ENCODE measurements around the gene DNAH17. TPM values are rescaled to one million over a fixed set of nuclear protein-coding genes. Genes with fewer than 3 reads are reported as not detected.

The DNAH17 gene
- total RNA-seq, 1 experiment from 2014 or later = 0.13 TPM

DNA sequence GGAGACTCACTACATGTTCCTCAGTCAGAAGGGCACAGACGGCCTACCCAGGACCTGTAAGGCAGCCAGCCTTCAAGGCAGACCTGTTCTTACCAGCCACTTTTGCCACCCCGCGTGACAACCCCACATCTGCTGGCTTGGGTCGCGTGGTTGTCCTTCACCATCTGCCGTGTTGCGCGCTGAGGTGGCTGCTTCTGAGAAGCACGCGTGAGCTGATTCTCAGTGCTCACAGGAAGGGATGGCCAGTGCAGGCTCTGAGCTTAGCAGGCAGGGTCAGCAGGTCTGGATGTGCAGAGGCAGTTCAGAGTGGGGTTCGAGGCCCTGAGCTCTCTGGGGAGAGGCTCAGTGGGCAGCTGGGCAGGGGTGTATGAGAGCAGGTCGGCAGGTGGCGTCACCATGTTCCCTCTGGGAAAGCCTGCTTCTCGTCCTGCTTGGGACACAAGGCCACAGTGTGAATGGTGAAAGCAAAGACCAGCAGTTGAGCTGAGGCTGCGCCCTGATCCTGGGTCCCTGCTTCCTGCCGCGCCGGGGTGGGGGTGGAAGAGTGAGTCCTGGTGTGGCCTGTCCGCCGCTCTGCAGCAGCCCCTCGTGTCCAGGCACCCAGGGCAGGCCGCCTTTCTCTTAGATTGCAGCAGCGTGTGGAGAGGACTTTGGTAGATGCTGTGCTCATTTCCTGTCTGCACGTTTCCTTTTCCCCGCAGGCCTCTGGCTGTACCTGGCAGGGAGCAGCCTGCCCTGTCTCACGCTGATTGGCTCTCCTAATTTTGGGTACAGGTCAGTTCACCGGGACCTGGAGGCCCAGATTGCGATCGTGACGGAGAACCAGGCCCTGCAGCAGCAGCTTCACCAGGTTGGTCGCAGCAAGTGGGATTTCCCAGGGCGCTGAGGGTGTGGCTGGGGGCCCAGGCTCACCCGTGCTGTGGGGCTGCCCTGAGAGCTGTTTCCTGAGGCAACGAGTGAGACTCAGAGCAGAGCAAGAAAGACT lies 162.7 kb downstream of the DNAH17 start:
- Mint-ChIP-seq H3K4me1 (0 out of 4 replicates have a peak, but pooled peaks cover 0 to 2% of the 10 kb centered on the region in 2 experiments), H3K27ac (peak overlapping the region; percentile 51 to 92 (median 65); a peak in 5 of 7 replicates), H3K4me3 (no peak overlapping the region), H3K9me3 (no peaks in the 10 kb centered on the region), H3K36me3 (ENCODE audit: insufficient read depth in 1 of 3, low read depth in 3 of 3) (peaks cover 15 to 53% (median 37%) of the 10 kb centered on the region in 3 experiments; a peak in 6 of 7 replicates), H3K27me3 (ENCODE audit: low read depth) (no peaks in the 10 kb centered on the region)
- Histone ChIP-seq H3K4ac (ENCODE audit: low read depth, low read length) (no peak overlapping the region), H2BK20ac (ENCODE audit: low read depth, low read length, poor library complexity, severe bottlenecking) (no peak overlapping the region), H2BK120ac (ENCODE audit: low read depth, low read length, poor library complexity, severe bottlenecking) (no peak overlapping the region), H2BK5ac (ENCODE audit: insufficient read length, low read length) (no peak overlapping the region), H3K18ac (ENCODE audit: insufficient read length, low read depth, low read length) (no peak overlapping the region), H3T11ph (ENCODE audit: low read length) (no peak overlapping the region), H3K79me2 (ENCODE audit: insufficient read depth, low read length) (no peaks in the 10 kb centered on the region; the same call in 1 of the 2 replicates), H4K20me1 (ENCODE audit: control insufficient read depth, insufficient read depth, insufficient read length) (peaks cover 2% of the 10 kb centered on the region), H3K79me1 (ENCODE audit: insufficient read depth, low read depth, low read length, poor library complexity, severe bottlenecking) (no peaks in the 10 kb centered on the region), H3K14ac (ENCODE audit: insufficient read depth, low read length) (no peak overlapping the region; the same call in 1 of the 2 replicates), H2AK5ac (ENCODE audit: insufficient read length, low read length) (no peak overlapping the region), H3K27me3 (ENCODE audit: insufficient read depth, low read length) (no peaks in the 10 kb centered on the region), H3K23ac (ENCODE audit: insufficient read length, low read depth, low read length) (no peak overlapping the region), H4K91ac (ENCODE audit: insufficient read length, low read depth, low read length) (no peak overlapping the region), H3K4me1 (ENCODE audit: insufficient read depth, low read length) (no peaks in the 10 kb centered on the region), H2BK12ac (ENCODE audit: insufficient read length, low read depth, low read length) (no peak overlapping the region), H3K9me3 (ENCODE audit: control insufficient read depth, low read depth, low read length) (no peaks in the 10 kb centered on the region), H2AFZ (ENCODE audit: low read length) (no peak overlapping the region), H3K4me2 (ENCODE audit: insufficient read depth, insufficient read length, low read length) (no peak overlapping the region), H3K56ac (ENCODE audit: insufficient read length, low read depth, low read length) (no peak overlapping the region), H3K23me2 (ENCODE audit: insufficient read length, low read depth, low read length, poor library complexity, severe bottlenecking) (no peaks in the 10 kb centered on the region), H4K5ac (ENCODE audit: insufficient read length, low read depth, low read length) (no peak overlapping the region), H2BK15ac (ENCODE audit: low read depth, low read length) (no peak overlapping the region), H3K27ac (ENCODE audit: insufficient read length, low read depth, low read length) (no peak overlapping the region), H3K9ac (ENCODE audit: extremely low read depth, insufficient read length, low read length) (no peak overlapping the region), H4K8ac (replicated peaks; ENCODE audit: insufficient read length, low read depth, low read length) (no peak overlapping the region)
- TF ChIP-seq, protein P1, sequence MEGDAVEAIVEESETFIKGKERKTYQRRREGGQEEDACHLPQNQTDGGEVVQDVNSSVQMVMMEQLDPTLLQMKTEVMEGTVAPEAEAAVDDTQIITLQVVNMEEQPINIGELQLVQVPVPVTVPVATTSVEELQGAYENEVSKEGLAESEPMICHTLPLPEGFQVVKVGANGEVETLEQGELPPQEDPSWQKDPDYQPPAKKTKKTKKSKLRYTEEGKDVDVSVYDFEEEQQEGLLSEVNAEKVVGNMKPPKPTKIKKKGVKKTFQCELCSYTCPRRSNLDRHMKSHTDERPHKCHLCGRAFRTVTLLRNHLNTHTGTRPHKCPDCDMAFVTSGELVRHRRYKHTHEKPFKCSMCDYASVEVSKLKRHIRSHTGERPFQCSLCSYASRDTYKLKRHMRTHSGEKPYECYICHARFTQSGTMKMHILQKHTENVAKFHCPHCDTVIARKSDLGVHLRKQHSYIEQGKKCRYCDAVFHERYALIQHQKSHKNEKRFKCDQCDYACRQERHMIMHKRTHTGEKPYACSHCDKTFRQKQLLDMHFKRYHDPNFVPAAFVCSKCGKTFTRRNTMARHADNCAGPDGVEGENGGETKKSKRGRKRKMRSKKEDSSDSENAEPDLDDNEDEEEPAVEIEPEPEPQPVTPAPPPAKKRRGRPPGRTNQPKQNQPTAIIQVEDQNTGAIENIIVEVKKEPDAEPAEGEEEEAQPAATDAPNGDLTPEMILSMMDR (conservative IDR thresholded peaks at IDR 0.05) = no peak
- no CpG with 5 or more reads among the region's 34 CpGs for WGBS (ENCODE audit: extremely low coverage, insufficient read length, low lambda C conversion rate)
- no peak for DNase-seq

All from H9 (cell line).